BJ (cell line): Measurements from ENCODE around the gene CAMK2D. TPM values are rescaled to one million over a fixed set of nuclear protein-coding genes. Genes with fewer than 3 reads are reported as not detected.

Source experiments
- CTCF ChIA-PET: fragments of 350-600 bp; formaldehyde crosslinking; extraction: SDS; loops from one replicate; lab custom pipeline; 2021; ENCODE audit warnings: antibody characterized with exemption, inconsistent platforms; lab: Yijun Ruan, JAX
- POLR2A ChIA-PET: fragments of 300-600 bp; sonication (Branson Sonifier 250); formaldehyde crosslinking; extraction: SDS; loops from one replicate; lab custom pipeline; 2021; ENCODE audit warnings: antibody characterized with exemption; lab: Charles Lee
- DNase-seq: peaks from one replicate; pipeline ENCODE4 v3.0.0-alpha.2; 2011; ENCODE audit warnings: low read depth
- H3K27me3 ChIP-seq: 2 replicates; pipeline ENCODE4 v1.6.0; 2011; ENCODE audit warnings: low read length; ENCODE audit not compliant: control insufficient read depth, insufficient read depth
- H3K36me3 ChIP-seq: 2 replicates; pipeline ENCODE4 v1.5.1; 2011; ENCODE audit warnings: low read length; ENCODE audit not compliant: control insufficient read depth, insufficient read depth
- H3K4me3 ChIP-seq: 2 replicates; pipeline ENCODE4 v1.5.1; 2011; ENCODE audit warnings: low read depth, mild to moderate bottlenecking, control low read depth, low read length
- polyA plus RNA-seq: library from polyadenylated mRNA; depleted of rRNA; stranded (reverse); fragments of >200 nt; gene quantifications from 2 replicates; pipeline ENCODE4 v1.2.3, GENCODE V29; 2011
- TF ChIP-seq, protein P1 (sequence below): IDR thresholded peaks from 2 replicates; pipeline ENCODE4 v1.5.1; 2011; ENCODE audit warnings: low read depth, mild to moderate bottlenecking, control low read depth, inconsistent platforms, low read length, moderate library complexity; ENCODE audit not compliant: insufficient read depth

CAMK2D gene
- polyA plus RNA-seq, 1 experiment = 41.8 TPM

DNA sequence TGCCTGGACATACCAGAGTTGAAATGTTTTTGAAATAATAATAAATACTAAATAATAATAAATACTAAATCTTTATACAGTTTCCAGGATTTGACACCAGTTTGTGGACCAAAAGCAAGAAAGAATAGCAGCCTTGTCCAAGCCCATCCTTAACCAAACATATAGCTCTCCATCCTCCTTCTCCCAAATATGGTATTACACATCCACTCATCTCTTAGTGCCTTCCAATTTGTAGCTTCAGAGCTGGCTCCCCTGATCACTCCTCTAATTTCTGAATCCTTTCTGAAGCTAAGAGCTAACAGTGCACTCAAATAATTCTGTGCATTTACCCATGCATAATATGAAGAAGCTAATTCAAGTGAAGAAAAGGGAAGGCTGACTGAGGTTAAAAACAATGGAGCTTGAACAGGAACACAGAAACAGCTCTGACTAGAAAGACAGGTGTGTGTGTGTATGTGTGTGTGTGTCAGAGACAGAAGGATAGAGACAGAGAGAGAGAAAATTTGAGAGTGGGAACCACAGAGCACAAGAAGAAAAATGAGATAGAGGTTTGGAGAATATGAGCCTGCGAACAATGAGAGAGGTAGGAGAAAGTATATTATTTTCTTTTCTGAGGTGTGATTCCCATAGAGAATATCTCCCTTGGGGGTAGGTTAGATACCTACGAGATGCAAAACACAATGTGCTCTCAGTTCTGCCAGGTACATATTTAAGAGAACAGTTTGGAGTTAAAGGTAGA lies 123.5 kb downstream of the CAMK2D start:
- no peak overlapping the region for H3K4me3 ChIP-seq
- DNase-seq = no peak
- H3K36me3 ChIP-seq = no peaks in the 10 kb centered on the region
- CTCF ChIA-PET = interaction anchor here (1.1 to 1.4 kb wide), 2 partner anchors 19 to 31 kb away, joined by 3 read pairs; no protein-coding TSS in a partner anchor
- TF ChIP-seq, protein P1, sequence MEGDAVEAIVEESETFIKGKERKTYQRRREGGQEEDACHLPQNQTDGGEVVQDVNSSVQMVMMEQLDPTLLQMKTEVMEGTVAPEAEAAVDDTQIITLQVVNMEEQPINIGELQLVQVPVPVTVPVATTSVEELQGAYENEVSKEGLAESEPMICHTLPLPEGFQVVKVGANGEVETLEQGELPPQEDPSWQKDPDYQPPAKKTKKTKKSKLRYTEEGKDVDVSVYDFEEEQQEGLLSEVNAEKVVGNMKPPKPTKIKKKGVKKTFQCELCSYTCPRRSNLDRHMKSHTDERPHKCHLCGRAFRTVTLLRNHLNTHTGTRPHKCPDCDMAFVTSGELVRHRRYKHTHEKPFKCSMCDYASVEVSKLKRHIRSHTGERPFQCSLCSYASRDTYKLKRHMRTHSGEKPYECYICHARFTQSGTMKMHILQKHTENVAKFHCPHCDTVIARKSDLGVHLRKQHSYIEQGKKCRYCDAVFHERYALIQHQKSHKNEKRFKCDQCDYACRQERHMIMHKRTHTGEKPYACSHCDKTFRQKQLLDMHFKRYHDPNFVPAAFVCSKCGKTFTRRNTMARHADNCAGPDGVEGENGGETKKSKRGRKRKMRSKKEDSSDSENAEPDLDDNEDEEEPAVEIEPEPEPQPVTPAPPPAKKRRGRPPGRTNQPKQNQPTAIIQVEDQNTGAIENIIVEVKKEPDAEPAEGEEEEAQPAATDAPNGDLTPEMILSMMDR = no peak
- POLR2A ChIA-PET = no interaction called here
- no peaks in the 10 kb centered on the region for H3K27me3 ChIP-seq

DNA sequence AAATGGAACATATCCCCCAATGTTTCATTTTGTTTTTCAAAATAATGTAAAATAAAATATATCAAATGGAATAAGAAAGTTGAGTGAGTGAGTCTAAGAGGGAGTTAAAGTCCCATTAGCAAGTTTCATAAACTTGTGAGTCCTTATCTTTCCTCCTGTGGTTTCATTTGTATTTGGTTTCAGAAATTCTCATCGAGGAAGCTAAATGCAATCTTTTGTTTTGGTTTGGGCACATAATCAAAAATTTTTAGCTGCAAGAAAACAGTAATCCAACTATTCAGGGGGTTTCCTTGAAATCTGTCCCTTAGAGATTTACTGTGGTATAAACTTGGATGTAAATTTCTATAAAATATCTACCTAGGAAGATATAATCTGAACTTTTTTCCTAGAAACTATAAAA lies 124.2 kb downstream of the CAMK2D start:
- Histone ChIP-seq H3K4me3 (no peak overlapping the region), H3K36me3 (no peaks in the 10 kb centered on the region), H3K27me3 (no peaks in the 10 kb centered on the region)
- TF ChIP-seq, protein P1 = no peak
- POLR2A ChIA-PET = no interaction called here
- CTCF ChIA-PET = interaction anchor here (1.1 to 1.4 kb wide), 2 partner anchors 19 to 30 kb away, joined by 3 read pairs; no protein-coding TSS in a partner anchor
- no peak for DNase-seq

- no peak for DNase-seq
- H3K4me3 ChIP-seq = no peak overlapping the region
- H3K36me3 ChIP-seq = no peaks in the 10 kb centered on the region
- ChIA-PET CTCF (interaction anchor here (1.4 kb wide), 1 partner anchor 18 kb away, joined by 3 read pairs; no protein-coding TSS in a partner anchor), POLR2A (no interaction called here)
- TF ChIP-seq, protein P1 = no peak
- no peaks in the 10 kb centered on the region for H3K27me3 ChIP-seq
Observed at GRCh38 chr4:113636877-113637276, 124.7 kb downstream of the CAMK2D start.

DNA sequence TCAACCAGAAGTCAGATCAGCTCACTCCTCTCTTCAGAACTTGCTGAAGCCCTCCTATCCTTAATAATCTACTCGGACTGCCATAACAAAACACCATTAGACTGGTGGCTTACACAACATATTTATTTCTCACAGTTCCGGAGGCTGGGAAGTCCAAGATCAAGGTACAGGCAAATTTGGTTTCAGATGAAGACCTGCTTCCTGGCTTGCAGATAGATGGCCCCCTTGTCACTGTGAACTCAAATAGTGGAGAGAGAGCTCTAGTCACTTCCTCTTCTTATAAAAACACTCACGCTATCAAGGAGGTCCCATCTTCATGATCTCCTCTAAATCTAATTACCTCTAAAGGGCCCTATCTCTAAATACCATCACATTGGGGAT lies 125.1 kb downstream of the CAMK2D start:
- TF ChIP-seq, protein P1 = no peak
- CTCF ChIA-PET = no interaction called here
- Histone ChIP-seq H3K4me3 (no peak overlapping the region), H3K36me3 (no peaks in the 10 kb centered on the region), H3K27me3 (no peaks in the 10 kb centered on the region)
- POLR2A ChIA-PET = interaction anchor here (0.7 kb wide), 1 partner anchor 60 kb away, joined by 3 read pairs; no protein-coding TSS in a partner anchor
- no peak for DNase-seq

DNA sequence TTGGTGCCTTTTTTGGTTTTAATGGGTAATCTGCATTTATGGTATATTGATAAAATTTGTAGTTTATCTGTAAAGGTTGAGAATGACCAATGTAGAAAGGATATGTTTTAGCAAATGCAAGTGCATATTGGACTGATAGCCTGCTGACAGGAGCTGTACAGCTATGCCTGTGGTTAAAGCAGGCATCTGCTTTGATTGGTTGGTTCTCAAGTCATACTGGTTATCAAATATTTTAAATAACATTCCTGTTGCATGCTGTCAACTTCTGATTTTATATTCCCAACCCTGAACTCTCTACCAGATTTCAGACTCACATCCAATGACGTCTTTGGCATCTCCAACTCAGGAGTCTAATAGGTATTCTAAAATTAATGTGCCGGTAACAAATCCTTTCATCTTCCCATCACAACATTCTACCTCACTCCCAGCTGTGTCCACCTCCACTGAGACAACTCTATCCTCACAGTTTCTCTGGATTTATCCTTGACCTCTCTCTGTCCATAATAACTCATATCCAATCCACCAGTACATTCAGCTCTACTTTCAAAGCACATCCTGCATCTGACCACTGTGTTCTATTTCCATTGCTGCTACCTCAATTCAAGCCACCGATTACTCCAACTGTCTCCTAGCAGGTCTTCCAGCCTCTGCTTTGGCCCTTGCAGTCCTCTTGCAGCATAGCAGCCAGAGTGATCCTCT lies 125.7 kb downstream of the CAMK2D start:
- Histone ChIP-seq H3K4me3 (no peak overlapping the region), H3K27me3 (no peaks in the 10 kb centered on the region), H3K36me3 (no peaks in the 10 kb centered on the region)
- POLR2A ChIA-PET = interaction anchor here (0.7 kb wide), 1 partner anchor 60 kb away, joined by 3 read pairs; no protein-coding TSS in a partner anchor
- TF ChIP-seq, protein P1 = no peak
- CTCF ChIA-PET = interaction anchor here (0.7 kb wide), 1 partner anchor 79 kb away, joined by 3 read pairs; no protein-coding TSS in a partner anchor
- no peak for DNase-seq
